Pancreas (tissue), 10 donors: Measurements from ENCODE around the gene SLC25A1. TPM values are rescaled to one million over a fixed set of nuclear protein-coding genes. Genes with fewer than 3 reads are reported as not detected.

Source experiments
- ATAC-seq, 4 donors: fragments of 200-7000 bp; cut with Tn5 transposase; one replicate each; pipeline versions ENCODE4 v1.8.0 to v1.9.1; 2020; ENCODE audit warnings: mild to moderate bottlenecking in 4 of 4, moderate library complexity in 4 of 4
- DNase-seq, 6 donors: peaks; one replicate each; pipeline ENCODE4 v3.0.0-alpha.2; 2020
- FAIRE-seq: peaks from 2 replicates; lab custom pipeline; 2012; peaks lifted over from hg19 to GRCh38; lab: Jason Lieb, UNC
- H3K27ac ChIP-seq, 4 donors: fragments of 200-600 bp; sonication (generic); 1 replicate in 3 of 4; 2 replicates in 1 of 4; pipeline versions ENCODE4 v1.5.0 to v1.8.0; 2020
- H3K27me3 ChIP-seq, 4 donors: fragments of 200-600 bp; one replicate each; pipeline ENCODE4 v1.8.0; 2021
- H3K36me3 ChIP-seq, 3 donors: fragments of 200-600 bp; sonication (generic) in 1 of 3; one replicate each; pipeline versions ENCODE4 v1.5.0 to v1.8.0; 2020 to 2021
- H3K4me1 ChIP-seq, 3 donors: fragments of 200-600 bp; one replicate each; pipeline ENCODE4 v1.8.0; 2021
- H3K4me3 ChIP-seq, 4 donors: fragments of 200-600 bp; sonication (generic) in 2 of 4; one replicate each; pipeline versions ENCODE4 v1.5.0 to v1.8.0; 2020 to 2021
- H3K9me3 ChIP-seq, 4 donors: fragments of 200-600 bp; one replicate each; pipeline ENCODE4 v1.8.0; 2021
- CTCF ChIP-seq, 4 donors: fragments of 200-600 bp; sonication (generic) in 3 of 4; IDR thresholded peaks; one replicate each; pipeline versions ENCODE4 v1.5.0 to v1.8.0; 2021; ENCODE audit warnings: antibody characterized with exemption in 4 of 4
- WGBS, 2 donors: extraction: QIAGEN DNeasy Blood & Tissue Kit; methylation state at CpG; one replicate each; pipeline ENCODE4 v1.1.7; 2013; 5-methylcytosine and 5-hydroxymethylcytosine counted together
- intact Hi-C, 3 donors: fragments of 100-400 bp; cut with DNase I; formaldehyde crosslinking; loops; one replicate each; pipeline versions ENCODE4 v1.11.1 to v1.14.2; 2022
- polyA plus RNA-seq, 2 donors: library from polyadenylated mRNA; stranded (reverse); fragments of 200-250 nt; gene quantifications; one replicate each; pipeline ENCODE4 v1.2.3, GENCODE V29; 2013
- total RNA-seq, 6 donors: library from RNA; stranded (reverse); fragmentation: NEBNext Ultra II Directional in 4 of 6; extraction: Animal tissue kit (Norgen Biotek cat#: 25700) in 4 of 6; gene quantifications; one replicate each; pipeline versions ENCODE4 v1.2.1 to v1.2.4, GENCODE V29; 2021 to 2023
- donor health status: healthy with polysubstance abuse.
- donor health status: DM: no; HTN: no; CAD: no; lungs with moderate emphysema.
- donor health status: DM: no; HTN: no; CAD: no.
- donor health status: control.
- donor health status: control.
- donor health status: Bipolar disorder and iron deficiency.
- donor health status: DM: yes; HTN: yes; CAD: no.
- donor health status: DM: no; HTN: no; CAD: no.
- donor health status: DM: no; HTN: no; CAD: no.
- donor health status: DM: yes; HTN: yes; CAD: no.

SLC25A1 gene
- total and polyA plus RNA-seq, 8 donors, result 29.3 to 43.9 (median 35.9) TPM

- intact Hi-C loops, result no loop called here
- peaks cover 5 to 27% (median 24%) of the 10 kb centered on the region in 3 donors for H3K4me1 ChIP-seq
- FAIRE-seq, result no peak
These were observed 4.2 kb downstream of the SLC25A1 start for GRCh38 chr22:19174106-19175025.

DNA sequence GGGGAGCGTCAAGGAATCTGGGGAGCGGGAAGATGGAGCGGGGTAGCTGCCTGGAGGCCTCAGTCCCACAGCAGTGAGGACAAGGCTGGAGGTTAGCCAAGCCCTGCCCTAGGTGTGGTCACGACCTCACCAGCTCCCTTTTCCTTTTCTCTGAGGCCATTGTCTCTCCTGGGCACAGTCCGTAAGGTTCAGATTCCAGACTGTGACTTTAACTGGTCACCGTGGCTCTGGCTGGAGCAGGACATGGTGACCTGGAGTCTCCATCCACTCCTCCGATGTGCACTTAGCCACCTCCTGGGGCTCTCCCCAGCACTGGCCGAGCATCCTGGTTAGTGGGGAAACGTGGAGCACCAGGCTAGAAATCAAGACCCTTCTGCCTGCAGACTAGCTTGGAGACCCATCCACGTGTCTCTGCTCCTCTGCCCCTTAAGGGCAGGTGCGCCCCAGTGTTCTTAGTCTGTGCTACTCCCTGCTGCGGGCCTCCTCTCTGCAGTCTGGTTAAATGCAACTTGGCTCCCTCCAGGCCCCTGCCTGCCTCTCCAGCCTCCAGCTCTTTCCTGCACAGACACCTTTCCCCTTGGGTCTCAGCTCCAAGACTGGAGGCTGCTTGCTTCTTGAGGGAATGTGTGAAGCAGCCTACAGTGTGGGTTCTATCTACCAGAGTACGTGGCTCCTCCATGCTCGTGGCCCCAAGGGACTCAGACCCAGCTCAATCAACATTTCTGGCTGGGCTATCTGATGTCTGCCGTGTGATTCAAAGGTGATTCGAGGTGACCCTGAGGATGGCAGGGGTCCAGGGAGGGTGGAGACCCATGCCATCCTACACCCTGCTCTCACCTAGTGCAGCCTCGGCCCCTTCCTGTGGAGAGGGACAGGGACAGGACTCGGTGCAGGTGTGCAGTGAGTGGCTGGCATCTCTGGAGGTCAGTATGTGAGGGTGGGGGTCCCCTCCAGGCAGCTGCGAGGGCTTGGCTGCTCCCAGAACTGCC is 5.2 kb downstream of the SLC25A1 start:
- TF ChIP-seq CTCF (IDR thresholded peaks at IDR 0.05), result no peak
- Histone ChIP-seq H3K27ac (no peak overlapping the region), H3K27me3 (peaks cover 0 to 5% (median 2%) of the 10 kb centered on the region in 4 donors), H3K9me3 (no peaks in the 10 kb centered on the region), H3K4me3 (peak overlapping the region in 1 of 4 donors; percentile 95), H3K36me3 (no peaks in the 10 kb centered on the region), H3K4me1 (peaks cover 5 to 27% (median 24%) of the 10 kb centered on the region in 3 donors)
- intact Hi-C loops, result no loop called here
- ATAC-seq (no peak), FAIRE-seq (no peak), DNase-seq (peak in 2 of 6 donors; percentile 50 to 53)
- WGBS, 2 donors, result 61 to 64% methylated on average over 18 to 19 of the region's 19 CpGs

More at GRCh38 chr22:19174106-19175025, 4.2 kb downstream of the SLC25A1 start:
- DNase-seq, result peak in 4 of 6 donors; percentile 34 to 59 (median 44)
- no peak overlapping the region for H3K4me3 ChIP-seq
- no peaks in the 10 kb centered on the region for H3K9me3 ChIP-seq
- H3K27me3 ChIP-seq, result peaks cover 0 to 4% (median 0%) of the 10 kb centered on the region in 4 donors
- H3K36me3 ChIP-seq, result no peaks in the 10 kb centered on the region
- no peak for ATAC-seq
- 39 to 50% methylated on average over 14 of the region's 14 CpGs for WGBS, 2 donors
- TF ChIP-seq CTCF (IDR thresholded peaks at IDR 0.05), result no peak
- H3K27ac ChIP-seq, result peak overlapping the region in 1 of 4 donors; percentile 42

DNA sequence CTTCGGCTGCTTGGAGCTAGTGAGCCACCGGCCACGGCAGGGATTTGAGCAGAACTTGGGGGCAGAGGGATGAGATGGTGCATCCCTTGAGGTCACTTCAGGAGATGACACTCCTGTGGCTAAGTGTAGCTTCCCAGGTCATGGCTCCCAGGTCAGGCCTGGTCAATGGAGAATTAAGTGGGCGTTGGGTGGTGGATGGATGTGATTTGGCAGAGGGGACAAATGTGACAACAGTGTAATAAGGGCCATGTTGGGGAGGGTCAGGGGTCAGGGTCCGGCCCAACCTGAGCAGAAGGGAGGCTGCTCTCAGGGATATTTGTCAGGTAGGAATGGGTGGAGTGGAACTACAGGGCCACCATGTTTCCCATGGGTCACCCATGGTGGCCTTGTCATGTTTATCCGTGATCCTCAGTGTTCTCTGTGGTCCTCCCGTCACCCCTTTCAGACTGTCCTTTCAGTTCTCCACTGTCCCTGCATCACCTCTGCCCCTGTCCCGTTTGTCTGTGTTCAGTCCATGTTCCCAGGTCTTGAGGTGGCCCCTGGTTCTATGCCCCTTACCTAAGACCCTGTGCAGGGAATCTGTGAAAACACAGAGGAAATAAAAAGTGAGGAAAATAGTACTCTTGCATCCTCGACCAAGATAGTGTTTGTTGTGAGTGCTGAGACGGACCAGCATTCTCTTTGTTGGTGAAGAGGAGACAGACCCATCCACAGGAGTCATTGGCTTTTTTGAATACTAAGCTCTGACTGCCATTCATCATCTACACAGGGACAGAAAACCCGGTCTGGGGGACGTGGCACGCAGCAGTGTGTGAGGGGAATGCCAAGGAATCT is 6.1 kb downstream of the SLC25A1 start:
- peaks cover 5 to 26% (median 23%) of the 10 kb centered on the region in 3 donors for H3K4me1 ChIP-seq
- H3K4me3 ChIP-seq, result peak overlapping the region; percentile 82 to 100 (median 90)
- WGBS, 2 donors, result 25 to 30% methylated on average over 13 of the region's 13 CpGs
- ATAC-seq (no peak), DNase-seq (no peak), FAIRE-seq (no peak)
- H3K27me3 ChIP-seq, result peaks cover 0 to 5% (median 2%) of the 10 kb centered on the region in 4 donors
- intact Hi-C loops, result no loop called here
- no peaks in the 10 kb centered on the region for H3K9me3 ChIP-seq
- peak overlapping the region; percentile 73 to 80 (median 76) for H3K27ac ChIP-seq
- no peaks in the 10 kb centered on the region for H3K36me3 ChIP-seq
- no peak for TF ChIP-seq CTCF (IDR thresholded peaks at IDR 0.05)

- WGBS, 2 donors, result 36 to 44% methylated on average over 7 of the region's 7 CpGs
- H3K4me1 ChIP-seq, result peaks cover 4 to 22% (median 17%) of the 10 kb centered on the region in 3 donors
- intact Hi-C loops, result no loop called here
- TF ChIP-seq CTCF (IDR thresholded peaks at IDR 0.05), result no peak
- H3K27ac ChIP-seq, result no peak overlapping the region
- H3K36me3 ChIP-seq, result no peaks in the 10 kb centered on the region
- DNase-seq (peak in 2 of 6 donors; percentile 46 to 78), FAIRE-seq (no peak), ATAC-seq (no peak)
- peak overlapping the region in 2 of 4 donors; percentile 21 to 35 for H3K4me3 ChIP-seq
- H3K9me3 ChIP-seq, result no peaks in the 10 kb centered on the region
- peaks cover 0 to 13% (median 2%) of the 10 kb centered on the region in 4 donors for H3K27me3 ChIP-seq
These were observed 8.6 kb downstream of the SLC25A1 start for GRCh38 chr22:19169947-19170318.
